HG03280 (cell line): Measurements from ENCODE around the gene PRADC1.

ENCODE experiments used
- ATAC-seq: cut with Tn5 transposase; IDR thresholded peaks from one replicate; pipeline ENCODE4 v1.9.1; 2021; ENCODE audit warnings: mild to moderate bottlenecking, moderate library complexity; ENCODE audit not compliant: unreplicated experiment

The PRADC1 gene

GRCh38 chr2:73259276-73259675 lies 26.2 kb upstream of the PRADC1 start:
- no peak for ATAC-seq

- no peak for ATAC-seq
Observed at GRCh38 chr2:73258913-73259215, 25.8 kb upstream of the PRADC1 start.

GRCh38 chr2:73258186-73258912 lies 25.3 kb upstream of the PRADC1 start:
- no peak for ATAC-seq

GRCh38 chr2:73257425-73258125 lies 24.5 kb upstream of the PRADC1 start:
- ATAC-seq: no peak

- no peak for ATAC-seq
Observed at GRCh38 chr2:73257021-73257420, 24.0 kb upstream of the PRADC1 start.

- ATAC-seq: no peak
Observed at GRCh38 chr2:73256618-73256922, 23.5 kb upstream of the PRADC1 start.

GRCh38 chr2:73255907-73256617 lies 23.0 kb upstream of the PRADC1 start:
- no peak for ATAC-seq

GRCh38 chr2:73255007-73255644 lies 22.1 kb upstream of the PRADC1 start:
- ATAC-seq: no peak

- no peak for ATAC-seq
Observed at GRCh38 chr2:73254343-73255006, 21.4 kb upstream of the PRADC1 start.

GRCh38 chr2:73253901-73254300 lies 20.9 kb upstream of the PRADC1 start:
- no peak for ATAC-seq

GRCh38 chr2:73253400-73253799 lies 20.4 kb upstream of the PRADC1 start:
- no peak for ATAC-seq

- no peak for ATAC-seq
Observed at GRCh38 chr2:73252238-73253027, 19.4 kb upstream of the PRADC1 start.

- ATAC-seq: no peak
Observed at GRCh38 chr2:73250872-73251846, 18.1 kb upstream of the PRADC1 start.

GRCh38 chr2:73249636-73250035 lies 16.6 kb upstream of the PRADC1 start:
- no peak for ATAC-seq

GRCh38 chr2:73246850-73247249 lies 13.8 kb upstream of the PRADC1 start:
- ATAC-seq: no peak

- ATAC-seq: no peak
Observed at GRCh38 chr2:73244580-73244979, 11.5 kb upstream of the PRADC1 start.

- no peak for ATAC-seq
Observed at GRCh38 chr2:73243884-73244570, 11.0 kb upstream of the PRADC1 start.

GRCh38 chr2:73239776-73240175 lies 6.7 kb upstream of the PRADC1 start:
- ATAC-seq: no peak

GRCh38 chr2:73238976-73239375 lies 5.9 kb upstream of the PRADC1 start:
- no peak for ATAC-seq
